Urinary bladder (tissue), 4 donors: ENCODE measurements around the gene PDE2A. TPM values are rescaled to one million over a fixed set of nuclear protein-coding genes. Genes with fewer than 3 reads are reported as not detected.
"Not testable (repeated sequence)": the region's sequence is repeated elsewhere in the genome, so short reads cannot be mapped to it uniquely, and the experiment has no call there.

Source experiments
- DNase-seq: peaks from one replicate; pipeline ENCODE4 v3.0.0-alpha.2; 2015; ENCODE audit errors: extremely low spot score
- H3K27ac ChIP-seq: one replicate; pipeline ENCODE4 v1.5.1; 2013; ENCODE audit warnings: low read depth, mild to moderate bottlenecking, moderate library complexity
- H3K36me3 ChIP-seq: one replicate; pipeline ENCODE4 v1.6.1; 2013; ENCODE audit warnings: mild to moderate bottlenecking, moderate library complexity; ENCODE audit not compliant: insufficient read depth
- H3K4me1 ChIP-seq: one replicate; pipeline ENCODE4 v1.6.1; 2013; ENCODE audit warnings: mild to moderate bottlenecking, moderate library complexity; ENCODE audit not compliant: insufficient read depth
- H3K4me3 ChIP-seq: one replicate; pipeline ENCODE4 v1.5.1; 2013; ENCODE audit warnings: low read depth, low read length
- WGBS: extraction: QIAGEN DNeasy Blood & Tissue Kit; methylation state at CpG from one replicate; pipeline ENCODE4 v1.1.7; 2013; 5-methylcytosine and 5-hydroxymethylcytosine counted together
- polyA plus RNA-seq: library from polyadenylated mRNA; stranded (reverse); fragments of 200-250 nt; gene quantifications from one replicate; pipeline ENCODE4 v1.2.3, GENCODE V29; 2013
- total RNA-seq: library from RNA; depleted of rRNA; stranded (reverse); fragments of >200 nt; gene quantifications from one replicate; pipeline ENCODE4 v1.2.3, GENCODE V29; 2014
- donor health status: healthy with polysubstance abuse.
- donor health status: healthy.

Gene PDE2A
- total and polyA plus RNA-seq, 2 donors: 18.6 to 56.1 TPM

DNA sequence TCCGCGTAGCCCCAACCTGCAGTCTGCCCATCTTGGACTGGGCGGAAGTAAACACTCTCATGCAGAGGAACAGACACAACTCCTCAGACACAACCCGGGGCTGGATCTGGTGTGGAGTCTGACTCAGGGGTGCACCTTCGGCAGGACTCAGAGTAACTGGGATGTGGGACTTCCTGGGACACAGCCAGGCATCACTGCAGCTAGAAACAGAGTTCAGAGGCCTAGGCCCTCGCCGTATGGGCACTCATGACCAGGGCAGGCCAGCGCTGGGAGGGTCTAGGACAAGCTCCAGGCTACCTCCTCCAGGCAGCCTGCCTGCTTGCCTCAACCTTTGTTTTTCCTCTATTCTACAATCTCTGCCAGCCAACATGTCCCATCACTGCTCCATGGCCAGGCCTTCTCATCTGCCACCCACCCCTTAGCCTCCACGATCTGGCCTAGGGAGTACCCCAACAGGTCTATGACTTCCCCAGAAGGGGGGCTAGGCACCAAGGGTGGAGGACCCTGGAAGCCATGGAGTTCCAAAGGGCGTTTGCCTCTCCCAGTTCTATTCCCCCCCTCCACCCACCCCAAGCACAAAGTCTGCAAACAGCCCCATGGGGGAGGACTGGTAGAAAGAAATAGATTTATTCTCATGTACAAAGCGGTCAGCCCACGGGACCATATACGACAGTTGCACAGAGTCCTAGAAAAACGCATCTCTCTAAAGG lies 98.5 kb downstream of the PDE2A start:
- no peak overlapping the region for H3K27ac ChIP-seq
- 89% methylated on average over 14 of the region's 14 CpGs for WGBS
- H3K36me3 ChIP-seq: no peaks in the 10 kb centered on the region
- no peak overlapping the region for H3K4me3 ChIP-seq
- DNase-seq: no peak
- H3K4me1 ChIP-seq: no peaks in the 10 kb centered on the region

DNA sequence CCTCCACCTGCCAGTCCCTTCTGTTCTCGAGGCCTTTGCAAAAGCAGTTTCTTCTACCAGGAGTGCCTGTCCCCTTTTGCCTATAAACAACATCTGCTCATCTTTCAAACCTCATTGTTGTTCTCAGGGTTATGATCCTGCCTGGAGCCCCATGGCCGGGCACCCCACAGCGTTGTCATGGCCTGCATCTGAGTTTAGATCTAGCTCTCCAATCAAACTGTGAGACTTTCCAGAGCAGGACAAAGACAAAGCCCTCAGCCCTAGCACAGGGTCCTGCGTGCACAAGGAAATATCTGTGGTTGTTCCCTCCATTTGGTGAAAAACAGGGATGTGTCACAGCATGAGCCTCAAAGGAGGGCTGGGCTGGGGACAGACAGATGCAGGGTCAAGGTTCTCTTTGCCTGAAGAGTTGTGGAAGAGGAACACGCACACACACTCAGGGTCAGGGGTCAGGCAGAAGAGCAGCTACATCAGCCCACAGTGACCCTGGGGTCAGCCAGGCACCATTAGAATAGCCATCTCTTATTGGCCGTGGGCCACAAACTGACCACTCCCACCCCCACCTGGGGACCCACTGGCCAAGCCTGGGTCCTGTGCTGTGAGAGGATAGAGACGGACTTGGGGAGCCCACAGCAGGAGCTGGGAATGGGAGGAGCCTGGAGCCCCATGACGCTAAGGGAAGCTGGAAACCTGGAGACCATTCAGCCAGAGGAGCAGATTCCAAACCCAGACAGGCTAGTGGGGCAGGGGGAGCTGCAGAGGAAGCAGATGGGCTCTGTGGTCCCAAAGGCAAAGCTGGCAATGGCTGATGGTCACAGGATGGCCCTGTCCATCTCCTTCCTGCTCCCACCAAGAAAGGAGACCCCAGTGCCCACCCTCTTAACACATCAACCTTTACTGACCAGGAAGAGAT lies 99.4 kb downstream of the PDE2A start:
- Histone ChIP-seq H3K4me3 (no peak overlapping the region), H3K36me3 (no peaks in the 10 kb centered on the region), H3K4me1 (no peaks in the 10 kb centered on the region), H3K27ac (no peak overlapping the region)
- DNase-seq: no peak
- 74% methylated on average over 8 of the region's 8 CpGs for WGBS

DNA sequence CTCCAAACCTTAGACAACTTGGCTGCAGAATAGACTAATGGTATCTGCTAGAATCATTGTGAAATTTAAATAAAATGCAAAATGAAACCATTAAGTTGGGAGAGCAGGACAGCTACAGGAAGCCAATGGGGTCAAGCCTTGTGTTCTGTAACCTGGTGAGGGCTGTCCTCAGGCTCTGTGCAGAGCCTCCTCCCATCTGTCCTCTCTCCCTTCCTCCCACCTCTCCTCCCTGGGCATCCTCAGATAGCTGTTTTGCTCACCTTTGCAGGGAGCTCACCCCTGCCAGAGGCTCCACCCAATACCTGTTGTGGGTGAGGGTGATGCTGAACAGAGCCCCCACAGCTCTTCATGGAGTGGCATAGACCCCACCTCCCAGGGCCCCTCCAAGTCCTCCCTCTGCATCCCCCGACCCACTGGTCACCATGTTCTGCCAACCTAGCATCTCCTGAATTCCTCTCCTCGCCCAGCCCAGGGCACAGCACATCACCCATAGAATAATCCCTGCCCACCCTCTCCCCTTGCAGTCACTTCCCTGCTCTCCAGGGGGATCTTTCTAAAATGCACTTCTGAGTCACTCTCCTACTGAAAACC lies 100.3 kb downstream of the PDE2A start:
- H3K4me3 ChIP-seq: no peak overlapping the region
- H3K27ac ChIP-seq: no peak overlapping the region
- DNase-seq: no peak
- 88% methylated on average over 2 of the region's 2 CpGs for WGBS
- no peaks in the 10 kb centered on the region for H3K4me1 ChIP-seq
- no peaks in the 10 kb centered on the region for H3K36me3 ChIP-seq

- no peak for DNase-seq
- Histone ChIP-seq H3K4me1 (no peaks in the 10 kb centered on the region), H3K4me3 (no peak overlapping the region), H3K27ac (no peak overlapping the region), H3K36me3 (no peaks in the 10 kb centered on the region)
- 31% methylated on average over 10 of the region's 10 CpGs for WGBS
These were observed 101.0 kb downstream of the PDE2A start for GRCh38 chr11:72573072-72573854.

DNA sequence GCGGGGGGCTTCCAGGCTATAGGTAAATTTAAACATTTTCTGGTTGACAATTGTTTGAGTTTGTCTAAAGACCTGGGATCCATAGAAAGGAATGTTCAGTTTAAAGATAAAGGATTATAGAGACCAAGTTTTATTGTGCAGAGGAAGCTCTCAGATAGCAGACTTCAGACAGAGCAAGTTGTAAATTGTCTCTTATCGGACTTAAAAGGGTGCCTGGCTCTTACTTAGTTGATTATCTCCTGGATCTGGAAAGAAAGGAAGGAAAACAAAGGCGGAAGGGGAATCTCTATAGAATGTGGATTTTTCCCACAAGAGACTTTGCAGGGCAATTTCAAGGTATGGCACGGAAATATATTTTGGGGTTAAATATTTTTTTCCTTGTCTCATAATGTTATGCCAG lies 101.7 kb downstream of the PDE2A start:
- H3K4me1 ChIP-seq, H3K27ac ChIP-seq, H3K4me3 ChIP-seq, DNase-seq, H3K36me3 ChIP-seq: not testable (repeated sequence)
- 54% methylated on average over 4 of the region's 4 CpGs for WGBS

GRCh38 chr11:72570893-72571661 lies 103.1 kb downstream of the PDE2A start:
- no peak for DNase-seq
- Histone ChIP-seq H3K4me3 (no peak overlapping the region), H3K36me3 (no peaks in the 10 kb centered on the region), H3K4me1 (no peaks in the 10 kb centered on the region), H3K27ac (no peak overlapping the region)
- 80% methylated on average over 10 of the region's 10 CpGs for WGBS

DNA sequence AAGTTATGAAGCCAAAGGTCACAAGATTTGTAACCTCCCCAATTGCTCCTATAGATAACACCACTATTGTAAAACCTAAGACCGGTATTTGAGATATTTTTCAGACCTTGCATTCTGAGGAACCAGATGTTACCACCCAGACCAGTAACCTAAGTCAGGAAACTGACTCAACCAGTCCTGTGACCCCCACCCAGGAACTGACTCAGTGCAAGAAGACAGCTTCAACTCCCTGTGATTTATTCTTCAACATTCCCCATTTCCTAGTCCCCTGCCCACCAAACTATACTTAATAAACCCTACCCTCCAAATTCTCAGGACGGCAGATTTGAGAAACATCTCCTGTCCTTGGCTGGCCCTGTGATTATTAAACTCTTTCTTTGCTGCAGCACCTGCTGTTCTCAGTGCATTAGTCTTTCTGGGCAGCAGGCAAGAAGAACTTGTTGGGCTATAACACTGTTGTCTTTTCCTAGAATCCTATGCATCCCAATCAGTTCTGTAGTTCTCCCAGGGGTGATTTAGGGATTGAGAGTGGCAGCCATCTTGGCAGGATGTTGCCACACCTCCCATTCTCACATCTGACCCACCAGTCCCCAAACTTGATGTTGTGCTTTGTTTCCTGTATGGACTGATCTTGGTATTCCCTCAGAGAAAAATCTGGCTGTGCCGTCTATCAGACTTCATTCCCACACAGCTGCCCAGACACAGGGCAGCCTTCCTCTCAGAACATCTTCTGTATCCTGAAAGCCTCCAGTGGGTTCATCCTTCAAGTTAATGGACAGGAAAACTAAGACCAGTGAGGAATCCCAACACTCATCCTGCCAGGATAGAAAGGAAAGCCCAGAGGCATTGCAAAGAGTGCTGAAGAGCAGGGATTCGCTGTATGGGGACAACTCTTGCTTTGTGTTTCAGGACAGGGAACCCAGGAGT lies 104.0 kb downstream of the PDE2A start:
- no peak for DNase-seq
- no peaks in the 10 kb centered on the region for H3K36me3 ChIP-seq
- no peak overlapping the region for H3K27ac ChIP-seq
- WGBS: 33% methylated on average over 4 of the region's 4 CpGs
- no peaks in the 10 kb centered on the region for H3K4me1 ChIP-seq
- no peak overlapping the region for H3K4me3 ChIP-seq

GRCh38 chr11:72568861-72569260 lies 105.4 kb downstream of the PDE2A start:
- no peak for DNase-seq
- no peaks in the 10 kb centered on the region for H3K4me1 ChIP-seq
- WGBS: 88% methylated on average over 6 of the region's 6 CpGs

GRCh38 chr11:72562431-72562830 lies 111.8 kb downstream of the PDE2A start:
- H3K4me3 ChIP-seq: no peak overlapping the region
- WGBS: 93% methylated on average over 3 of the region's 3 CpGs
- H3K27ac ChIP-seq: no peak overlapping the region
- no peaks in the 10 kb centered on the region for H3K36me3 ChIP-seq
- DNase-seq: no peak
- no peaks in the 10 kb centered on the region for H3K4me1 ChIP-seq

More at GRCh38 chr11:72568861-72569260, 105.4 kb downstream of the PDE2A start:
- Histone ChIP-seq H3K4me3 (no peak overlapping the region), H3K36me3 (no peaks in the 10 kb centered on the region), H3K27ac (no peak overlapping the region)

DNA sequence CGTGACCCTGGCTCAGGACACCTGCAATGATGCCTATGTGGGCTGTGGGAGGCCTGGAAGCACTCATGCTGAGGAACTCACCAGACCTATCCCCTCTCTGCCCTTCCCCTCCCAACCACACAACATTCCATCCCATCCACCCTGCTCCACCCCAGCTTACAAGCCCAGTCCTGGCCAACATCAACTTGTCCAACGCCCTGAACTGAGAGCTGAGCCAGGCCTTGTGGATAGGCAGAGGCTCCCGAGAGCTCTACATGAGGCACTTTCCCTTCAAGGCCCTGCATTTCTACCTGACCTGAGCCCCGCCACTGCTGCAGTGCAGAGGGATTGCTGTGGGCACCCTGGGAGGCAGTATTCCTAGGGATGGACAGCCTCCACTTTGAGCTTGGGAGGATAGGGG lies 112.4 kb downstream of the PDE2A start:
- H3K36me3 ChIP-seq: no peaks in the 10 kb centered on the region
- no peaks in the 10 kb centered on the region for H3K4me1 ChIP-seq
- H3K27ac ChIP-seq: no peak overlapping the region
- 71% methylated on average over 4 of the region's 4 CpGs for WGBS
- DNase-seq: no peak
- H3K4me3 ChIP-seq: no peak overlapping the region

GRCh38 chr11:72560864-72561263 lies 113.4 kb downstream of the PDE2A start:
- not testable (repeated sequence) for H3K4me3 ChIP-seq, H3K36me3 ChIP-seq, H3K4me1 ChIP-seq, H3K27ac ChIP-seq, DNase-seq
- 90% methylated on average over 15 of the region's 15 CpGs for WGBS

DNA sequence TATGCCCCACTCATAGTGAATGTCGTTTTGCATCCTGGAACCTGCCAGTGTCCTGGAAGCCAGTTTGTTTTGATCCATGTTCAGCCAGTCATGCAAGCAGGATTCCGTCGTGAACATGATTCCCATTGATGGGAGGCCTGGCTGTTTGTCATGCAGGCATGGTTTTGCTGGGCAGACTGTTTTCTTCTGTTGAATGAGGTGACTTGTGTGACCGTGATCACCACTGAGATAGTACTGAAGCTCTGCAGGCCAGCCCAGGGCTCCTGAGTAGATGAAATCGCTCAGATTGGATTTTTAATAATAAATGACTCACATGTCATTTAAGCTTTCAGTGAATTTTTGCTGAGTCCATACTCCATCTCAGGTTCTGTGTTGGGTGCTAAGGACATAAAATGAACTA lies 117.8 kb downstream of the PDE2A start:
- no peaks in the 10 kb centered on the region for H3K36me3 ChIP-seq
- no peak overlapping the region for H3K27ac ChIP-seq
- no peak for DNase-seq
- whole genome bisulfite sequencing: 62% methylated on average over 5 of the region's 5 CpGs
- H3K4me3 ChIP-seq: no peak overlapping the region
- no peaks in the 10 kb centered on the region for H3K4me1 ChIP-seq
